ENCODE data around the gene OPA3.
"Not testable (repeated sequence)": the region's sequence is repeated elsewhere in the genome, so short reads cannot be mapped to it uniquely, and the experiment has no call there.

Gene OPA3

GRCh38 chr19:45515081-45515624 lies 69.4 kb downstream of the OPA3 start:
- TF ChIP-seq CTCF (IDR thresholded peaks at IDR 0.05; ENCODE audit: control extremely low read depth, extremely low read depth, low read depth, missing control alignments): no peak
- ChIA-PET CTCF (interaction anchor here (1.0 to 2.6 kb wide), 9 partner anchors 9 to 128 kb away, joined by 3 to 10 read pairs (median 5); no protein-coding TSS in a partner anchor), POLR2A (interaction anchor here (0.8 to 1.2 kb wide), 2 partner anchors 30 to 127 kb away, joined by 3 read pairs; no protein-coding TSS in a partner anchor)
- DNase-seq (ENCODE audit: extremely low spot score): peak; percentile 55

- ChIA-PET POLR2A (no interaction called here), CTCF (interaction anchor here (1.2 to 2.6 kb wide), 3 partner anchors 29 to 127 kb away, joined by 5 to 10 read pairs (median 8); no protein-coding TSS in a partner anchor)
- DNase-seq (ENCODE audit: extremely low spot score): no peak
- no peak for TF ChIP-seq CTCF (IDR thresholded peaks at IDR 0.05; ENCODE audit: control extremely low read depth, extremely low read depth, low read depth, missing control alignments)
Measured at GRCh38 chr19:45514376-45515051, 70.1 kb downstream of the OPA3 start.

GRCh38 chr19:45512881-45513483 lies 71.6 kb downstream of the OPA3 start:
- CTCF ChIA-PET: interaction anchor here (1.8 kb wide), 1 partner anchor 27 kb away, joined by 5 read pairs; no protein-coding TSS in a partner anchor
- no peak for TF ChIP-seq CTCF (IDR thresholded peaks at IDR 0.05; ENCODE audit: control extremely low read depth, extremely low read depth, low read depth, missing control alignments)
- no peak for DNase-seq (ENCODE audit: extremely low spot score)
- POLR2A ChIA-PET: interaction anchor here (0.7 kb wide), 1 partner anchor 158 kb away, joined by 4 read pairs; no protein-coding TSS in a partner anchor

- DNase-seq (ENCODE audit: extremely low spot score): no peak
- ChIA-PET POLR2A (no interaction called here), CTCF (interaction anchor here (1.0 to 1.4 kb wide), 2 partner anchors 47 to 59 kb away, joined by 3 read pairs; no protein-coding TSS in a partner anchor)
- no peak for TF ChIP-seq CTCF (IDR thresholded peaks at IDR 0.05; ENCODE audit: control extremely low read depth, extremely low read depth, low read depth, missing control alignments)
Measured at GRCh38 chr19:45511074-45511473, 73.5 kb downstream of the OPA3 start.

GRCh38 chr19:45510352-45510751 lies 74.2 kb downstream of the OPA3 start:
- POLR2A ChIA-PET: interaction anchor here (0.6 kb wide), 1 partner anchor 349 kb away, joined by 5 read pairs; no protein-coding TSS in a partner anchor
- CTCF ChIA-PET: interaction anchor here (1.0 to 1.4 kb wide), 5 partner anchors 8 to 71 kb away, joined by 3 to 4 read pairs (median 3); no protein-coding TSS in a partner anchor
- DNase-seq (ENCODE audit: extremely low spot score): not testable (repeated sequence)

GRCh38 chr19:45509692-45510015 lies 74.9 kb downstream of the OPA3 start:
- no peak for DNase-seq (ENCODE audit: extremely low spot score)
- TF ChIP-seq CTCF (IDR thresholded peaks at IDR 0.05; ENCODE audit: control extremely low read depth, extremely low read depth, low read depth, missing control alignments): no peak
- CTCF ChIA-PET: interaction anchor here (1.0 to 1.4 kb wide), 4 partner anchors 9 to 70 kb away, joined by 3 to 4 read pairs (median 3); no protein-coding TSS in a partner anchor
- POLR2A ChIA-PET: interaction anchor here (0.6 kb wide), 1 partner anchor 349 kb away, joined by 5 read pairs; no protein-coding TSS in a partner anchor
